Activated naive CD4-positive, alpha-beta T cell treated with anti-CD3 and anti-CD28 coated beads, Interleukin-2, amount 50 U/mL, for 24 hours (primary cell): ENCODE results near the gene DAPK1.

ENCODE experiments used
- H3K27ac Mint-ChIP-seq: one replicate; pipeline ENCODE4 v1.8.0; 2021; ENCODE audit warnings: mild to moderate bottlenecking, mixed read lengths
- H3K27me3 Mint-ChIP-seq: one replicate; pipeline ENCODE4 v1.8.0; 2021; ENCODE audit warnings: mixed read lengths
- H3K36me3 Mint-ChIP-seq: one replicate; pipeline ENCODE4 v1.8.0; 2021; ENCODE audit warnings: mixed read lengths
- H3K4me1 Mint-ChIP-seq: one replicate; pipeline ENCODE4 v1.8.0; 2021; ENCODE audit warnings: mixed read lengths
- H3K4me3 Mint-ChIP-seq: one replicate; pipeline ENCODE4 v1.8.0; 2021; ENCODE audit warnings: mild to moderate bottlenecking, mixed read lengths
- H3K9me3 Mint-ChIP-seq: one replicate; pipeline ENCODE4 v1.8.0; 2021; ENCODE audit warnings: mixed read lengths

Gene DAPK1

GRCh38 chr9:87524061-87524460 is 26.4 kb downstream of the DAPK1 start:
- H3K27ac Mint-ChIP-seq = no peak overlapping the region
- peaks cover 5% of the 10 kb centered on the region for H3K4me1 Mint-ChIP-seq
- no peaks in the 10 kb centered on the region for H3K9me3 Mint-ChIP-seq
- H3K4me3 Mint-ChIP-seq = no peak overlapping the region
- H3K27me3 Mint-ChIP-seq = peaks cover 6% of the 10 kb centered on the region
- no peaks in the 10 kb centered on the region for H3K36me3 Mint-ChIP-seq

GRCh38 chr9:87525546-87526303 is 28.1 kb downstream of the DAPK1 start:
- H3K27me3 Mint-ChIP-seq = peaks cover 6% of the 10 kb centered on the region
- H3K4me3 Mint-ChIP-seq = no peak overlapping the region
- no peaks in the 10 kb centered on the region for H3K9me3 Mint-ChIP-seq
- H3K36me3 Mint-ChIP-seq = no peaks in the 10 kb centered on the region
- no peaks in the 10 kb centered on the region for H3K4me1 Mint-ChIP-seq
- no peak overlapping the region for H3K27ac Mint-ChIP-seq

- H3K36me3 Mint-ChIP-seq = no peaks in the 10 kb centered on the region
- H3K4me1 Mint-ChIP-seq = no peaks in the 10 kb centered on the region
- H3K27ac Mint-ChIP-seq = no peak overlapping the region
- H3K27me3 Mint-ChIP-seq = peaks cover 1% of the 10 kb centered on the region
- H3K4me3 Mint-ChIP-seq = no peak overlapping the region
- H3K9me3 Mint-ChIP-seq = no peaks in the 10 kb centered on the region
Measured at GRCh38 chr9:87527211-87527916, 29.7 kb downstream of the DAPK1 start.

- Mint-ChIP-seq H3K4me1 (no peaks in the 10 kb centered on the region), H3K4me3 (no peak overlapping the region), H3K9me3 (no peaks in the 10 kb centered on the region), H3K27ac (no peak overlapping the region), H3K36me3 (no peaks in the 10 kb centered on the region), H3K27me3 (peaks cover 1% of the 10 kb centered on the region)
Measured at GRCh38 chr9:87528969-87529368, 31.3 kb downstream of the DAPK1 start.

GRCh38 chr9:87529671-87530070 is 32.0 kb downstream of the DAPK1 start:
- Mint-ChIP-seq H3K27me3 (no peaks in the 10 kb centered on the region), H3K27ac (no peak overlapping the region), H3K4me1 (no peaks in the 10 kb centered on the region), H3K4me3 (no peak overlapping the region), H3K36me3 (no peaks in the 10 kb centered on the region), H3K9me3 (no peaks in the 10 kb centered on the region)

GRCh38 chr9:87530716-87531115 is 33.0 kb downstream of the DAPK1 start:
- H3K27ac Mint-ChIP-seq = no peak overlapping the region

GRCh38 chr9:87531370-87532295 is 34.0 kb downstream of the DAPK1 start:
- no peaks in the 10 kb centered on the region for H3K27me3 Mint-ChIP-seq
- no peak overlapping the region for H3K27ac Mint-ChIP-seq
- no peak overlapping the region for H3K4me3 Mint-ChIP-seq
- no peaks in the 10 kb centered on the region for H3K9me3 Mint-ChIP-seq
- H3K4me1 Mint-ChIP-seq = peaks cover 6% of the 10 kb centered on the region
- H3K36me3 Mint-ChIP-seq = no peaks in the 10 kb centered on the region

More at GRCh38 chr9:87530716-87531115, 33.0 kb downstream of the DAPK1 start:
- Mint-ChIP-seq H3K9me3 (no peaks in the 10 kb centered on the region), H3K36me3 (no peaks in the 10 kb centered on the region), H3K4me3 (no peak overlapping the region), H3K27me3 (no peaks in the 10 kb centered on the region), H3K4me1 (no peaks in the 10 kb centered on the region)

- no peak overlapping the region for H3K27ac Mint-ChIP-seq
- H3K9me3 Mint-ChIP-seq = no peaks in the 10 kb centered on the region
- H3K27me3 Mint-ChIP-seq = no peaks in the 10 kb centered on the region
- H3K36me3 Mint-ChIP-seq = no peaks in the 10 kb centered on the region
- no peak overlapping the region for H3K4me3 Mint-ChIP-seq
- peaks cover 6% of the 10 kb centered on the region for H3K4me1 Mint-ChIP-seq
Measured at GRCh38 chr9:87533271-87533670, 35.6 kb downstream of the DAPK1 start.

- no peak overlapping the region for H3K4me3 Mint-ChIP-seq
- no peak overlapping the region for H3K27ac Mint-ChIP-seq
- no peaks in the 10 kb centered on the region for H3K9me3 Mint-ChIP-seq
- peaks cover 6% of the 10 kb centered on the region for H3K4me1 Mint-ChIP-seq
- no peaks in the 10 kb centered on the region for H3K36me3 Mint-ChIP-seq
- no peaks in the 10 kb centered on the region for H3K27me3 Mint-ChIP-seq
Measured at GRCh38 chr9:87534036-87534435, 36.4 kb downstream of the DAPK1 start.

GRCh38 chr9:87534957-87535356 is 37.3 kb downstream of the DAPK1 start:
- Mint-ChIP-seq H3K27me3 (no peaks in the 10 kb centered on the region), H3K9me3 (no peaks in the 10 kb centered on the region), H3K27ac (no peak overlapping the region), H3K4me3 (no peak overlapping the region), H3K36me3 (no peaks in the 10 kb centered on the region), H3K4me1 (peaks cover 6% of the 10 kb centered on the region)

GRCh38 chr9:87535817-87536539 is 38.3 kb downstream of the DAPK1 start:
- Mint-ChIP-seq H3K36me3 (no peaks in the 10 kb centered on the region), H3K27ac (peak overlapping the region; percentile 69), H3K27me3 (no peaks in the 10 kb centered on the region), H3K9me3 (no peaks in the 10 kb centered on the region), H3K4me3 (no peak overlapping the region), H3K4me1 (peaks cover 6% of the 10 kb centered on the region)

- H3K4me1 Mint-ChIP-seq = peaks cover 6% of the 10 kb centered on the region
- H3K4me3 Mint-ChIP-seq = no peak overlapping the region
- no peaks in the 10 kb centered on the region for H3K9me3 Mint-ChIP-seq
- no peaks in the 10 kb centered on the region for H3K27me3 Mint-ChIP-seq
- no peak overlapping the region for H3K27ac Mint-ChIP-seq
- H3K36me3 Mint-ChIP-seq = no peaks in the 10 kb centered on the region
Measured at GRCh38 chr9:87537625-87538024, 40.0 kb downstream of the DAPK1 start.

GRCh38 chr9:87540444-87541105 is 42.9 kb downstream of the DAPK1 start:
- H3K27ac Mint-ChIP-seq = no peak overlapping the region
- no peak overlapping the region for H3K4me3 Mint-ChIP-seq
- H3K36me3 Mint-ChIP-seq = no peaks in the 10 kb centered on the region

GRCh38 chr9:87541663-87542062 is 44.0 kb downstream of the DAPK1 start:
- Mint-ChIP-seq H3K4me1 (no peaks in the 10 kb centered on the region), H3K4me3 (no peak overlapping the region), H3K27me3 (no peaks in the 10 kb centered on the region), H3K36me3 (no peaks in the 10 kb centered on the region), H3K27ac (no peak overlapping the region), H3K9me3 (no peaks in the 10 kb centered on the region)

More at GRCh38 chr9:87540444-87541105, 42.9 kb downstream of the DAPK1 start:
- Mint-ChIP-seq H3K27me3 (no peaks in the 10 kb centered on the region), H3K4me1 (peaks cover 6% of the 10 kb centered on the region), H3K9me3 (no peaks in the 10 kb centered on the region)

GRCh38 chr9:87542141-87542540 is 44.5 kb downstream of the DAPK1 start:
- Mint-ChIP-seq H3K36me3 (no peaks in the 10 kb centered on the region), H3K9me3 (no peaks in the 10 kb centered on the region), H3K27me3 (no peaks in the 10 kb centered on the region), H3K27ac (no peak overlapping the region), H3K4me3 (no peak overlapping the region), H3K4me1 (no peaks in the 10 kb centered on the region)
